M059J (cell line): Measurements from ENCODE around the gene TBX2. TPM values are rescaled to one million over a fixed set of nuclear protein-coding genes. Genes with fewer than 3 reads are reported as not detected.

ENCODE experiments used
- DNase-seq: peaks from one replicate; pipeline ENCODE4 v3.0.0-alpha.2; 2012; ENCODE audit warnings: low read depth
- total RNA-seq: library from RNA; depleted of rRNA; stranded (reverse); fragments of >200 nt; shearing (Covaris generic); gene quantifications from 2 replicates; pipeline ENCODE4 v1.2.3, GENCODE V29; 2014

Gene TBX2
- total RNA-seq, 1 experiment from 2014 or later, result 4.9 TPM

GRCh38 chr17:61402073-61402541 is 2.5 kb downstream of the TBX2 start:
- no peak for DNase-seq

GRCh38 chr17:61402978-61403800 is 3.5 kb downstream of the TBX2 start:
- DNase-seq, result no peak

- DNase-seq, result no peak
Observed at GRCh38 chr17:61403801-61404662, 4.4 kb downstream of the TBX2 start.

GRCh38 chr17:61404663-61404912 is 4.9 kb downstream of the TBX2 start:
- no peak for DNase-seq

GRCh38 chr17:61404913-61405685 is 5.5 kb downstream of the TBX2 start:
- DNase-seq, result no peak

GRCh38 chr17:61405686-61406536 is 6.3 kb downstream of the TBX2 start:
- no peak for DNase-seq

- no peak for DNase-seq
Observed at GRCh38 chr17:61406537-61406845, 6.8 kb downstream of the TBX2 start.

- no peak for DNase-seq
Observed at GRCh38 chr17:61406971-61407911, 7.6 kb downstream of the TBX2 start.

- no peak for DNase-seq
Observed at GRCh38 chr17:61408151-61409041, 8.8 kb downstream of the TBX2 start.

GRCh38 chr17:61409301-61410112 is 9.9 kb downstream of the TBX2 start:
- DNase-seq, result peak; percentile 63

GRCh38 chr17:61410141-61411010 is 10.7 kb downstream of the TBX2 start:
- DNase-seq, result no peak

GRCh38 chr17:61411011-61411260 is 11.3 kb downstream of the TBX2 start:
- DNase-seq, result no peak

- DNase-seq, result peak; percentile 74
Observed at GRCh38 chr17:61411261-61412142, 11.9 kb downstream of the TBX2 start.

GRCh38 chr17:61412143-61412859 is 12.7 kb downstream of the TBX2 start:
- DNase-seq, result peak; percentile 84

- no peak for DNase-seq
Observed at GRCh38 chr17:61412860-61413660, 13.4 kb downstream of the TBX2 start.
